HepG2 (cell line): ENCODE measurements around the gene DAD1. TPM values are rescaled to one million over a fixed set of nuclear protein-coding genes. Genes with fewer than 3 reads are reported as not detected.

ENCODE experiments used
- ATAC-seq: fragments of 200-7000 bp; cut with Tn5 transposase; 3 replicates; pipeline ENCODE4 v1.9.1; 2020; ENCODE audit warnings: mild to moderate bottlenecking, moderate library complexity
- BruUV-seq: library from RNA; stranded (reverse); fragments of 400-500 nt; replicated peaks from 2 replicates; lab custom pipeline; 2021; lab: Mats Ljungman, UMichigan
- CTCF ChIA-PET: fragments of 300-600 bp; formaldehyde crosslinking; extraction: SDS; loops from one replicate; lab custom pipeline; 2021; ENCODE audit warnings: low total read pairs, inconsistent platforms, low intra/inter-chr PET ratio; lab: Yijun Ruan, JAX
- POLR2A ChIA-PET: fragments of 350-600 bp; sonication (Branson Sonifier 250); formaldehyde crosslinking; loops from one replicate; lab custom pipeline; 2020; ENCODE audit warnings: antibody characterized with exemption, inconsistent platforms; lab: Yijun Ruan, JAX
- DNase-seq: peaks from one replicate; pipeline ENCODE4 v3.0.0-alpha.2; 2015; ENCODE audit warnings: low spot score
- FAIRE-seq: peaks from 3 replicates; lab custom pipeline; 2011; peaks lifted over from hg19 to GRCh38; lab: Jason Lieb, UNC
- H2AFZ ChIP-seq: one replicate; pipeline ENCODE4 v1.6.1; 2011; ENCODE audit warnings: low read length, inconsistent platforms
- H3K27ac ChIP-seq: fragments of 300-600 bp; 3 replicates; pipeline ENCODE4 v1.8.0; 2011; ENCODE audit warnings: mixed run types, mild to moderate bottlenecking, mixed read lengths, low read length, inconsistent platforms; ENCODE audit not compliant: insufficient read depth; ENCODE audit errors: extremely low read length
- H3K27me3 ChIP-seq, 2 experiments: fragments of 200-600 bp in 1 of 2; 2 replicates in 1 of 2; 3 replicates in 1 of 2; pipeline versions ENCODE4 v1.6.0 to v1.8.0; 2011; ENCODE audit warnings: low read length in 2 of 2, mild to moderate bottlenecking in 2 of 2, moderate library complexity in 2 of 2, inconsistent platforms in 1 of 2; ENCODE audit not compliant: insufficient read depth in 2 of 2, control insufficient read depth in 1 of 2
- H3K36me3 ChIP-seq, 2 experiments: fragments of 200-600 bp in 1 of 2; replicated peaks in 1 of 2; 2 replicates in 1 of 2; 3 replicates in 1 of 2; pipeline versions ENCODE4 v1.5.1 to v1.8.0; 2011; ENCODE audit warnings: low read length in 2 of 2, inconsistent platforms in 1 of 2; ENCODE audit not compliant: insufficient read depth in 2 of 2, control insufficient read depth in 1 of 2
- H3K4me1 ChIP-seq: 2 replicates; pipeline ENCODE4 v1.5.1; 2012; ENCODE audit warnings: low read length, inconsistent platforms; ENCODE audit not compliant: insufficient read depth
- H3K4me2 ChIP-seq: 2 replicates; pipeline ENCODE4 v1.6.0; 2011; ENCODE audit warnings: low read depth, low read length, inconsistent platforms
- H3K4me3 ChIP-seq, 3 experiments: fragments of 200-600 bp in 1 of 3; sonication (generic), shearing (Covaris generic) in 1 of 3; replicated peaks in 1 of 3; 2 replicates each; pipeline ENCODE4 v1.5.1; 2011 to 2016; ENCODE audit warnings: low read length in 3 of 3, inconsistent platforms in 2 of 3, low read depth in 2 of 3, mild to moderate bottlenecking in 2 of 3, control low read depth in 1 of 3, mixed read lengths in 1 of 3; ENCODE audit not compliant: insufficient read depth in 1 of 3
- H3K79me2 ChIP-seq: one replicate; pipeline ENCODE4 v1.6.1; 2011; ENCODE audit warnings: low read length, inconsistent platforms; ENCODE audit not compliant: insufficient read depth
- H3K9ac ChIP-seq: 2 replicates; pipeline ENCODE4 v1.6.0; 2011; ENCODE audit warnings: mild to moderate bottlenecking, low read depth, low read length, inconsistent platforms; ENCODE audit not compliant: insufficient read depth
- H3K9me3 ChIP-seq: 2 replicates; pipeline ENCODE4 v1.5.1; 2012; ENCODE audit warnings: mild to moderate bottlenecking, low read length
- H4K20me1 ChIP-seq: 2 replicates; pipeline ENCODE4 v1.6.0; 2011; ENCODE audit warnings: inconsistent platforms, mild to moderate bottlenecking, low read length, moderate library complexity; ENCODE audit not compliant: insufficient read depth
- ARID2 ChIP-seq: sonication (generic); formaldehyde crosslinking; IDR thresholded peaks from 2 replicates; pipeline ENCODE4 v1.8.1; 2022; ENCODE audit warnings: mild to moderate bottlenecking, missing genetic modification reagents, borderline replicate concordance
- HMGA1 ChIP-seq: sonication (generic); formaldehyde crosslinking; conservative IDR thresholded peaks from 2 replicates; pipeline ENCODE4 v1.4.0; 2020; ENCODE audit warnings: missing genetic modification reagents
- SOX6 ChIP-seq, 2 experiments: fragments of 450-650 bp in 1 of 2; sonication (generic) in 1 of 2; formaldehyde crosslinking in 1 of 2; IDR thresholded peaks; 2 replicates each; pipeline versions ENCODE4 v1.4.0 to v1.6.1; 2017 to 2020; ENCODE audit warnings: antibody characterized with exemption in 1 of 2, mild to moderate bottlenecking in 1 of 2, missing genetic modification reagents in 1 of 2
- SRSF4 ChIP-seq: fragments of 200-400 bp; formaldehyde crosslinking; IDR thresholded peaks from one replicate; pipeline ENCODE4 v1.6.1; 2018; ENCODE audit warnings: mild to moderate bottlenecking, low read depth, low read length, moderate library complexity; ENCODE audit not compliant: poor library complexity, severe bottlenecking
- ZNF251 ChIP-seq: sonication (generic); formaldehyde crosslinking; IDR thresholded peaks from 2 replicates; pipeline ENCODE4 v1.9.0; 2021; ENCODE audit warnings: mild to moderate bottlenecking, missing genetic modification reagents
- ZNF263 ChIP-seq: sonication (generic); formaldehyde crosslinking; IDR thresholded peaks from 2 replicates; pipeline ENCODE4 v1.4.0; 2020; ENCODE audit warnings: missing genetic modification reagents
- ZNF335 ChIP-seq: sonication (generic); formaldehyde crosslinking; IDR thresholded peaks from 2 replicates; pipeline ENCODE4 v1.4.0; 2020; ENCODE audit warnings: missing genetic modification reagents
- WGBS: methylation state at CpG from one replicate; pipeline ENCODE4 v1.1.6; 2017; ENCODE audit warnings: low lambda C conversion rate; 5-methylcytosine and 5-hydroxymethylcytosine counted together
- in situ Hi-C: cut with HindIII; loops from 2 replicates; pipeline ENCODE4 v1.10.0; 2017; ENCODE audit warnings: low pct_unique_long_range_greater_than_20kb; ENCODE audit not compliant: extremely low pct_ligation_motif_present
- intact Hi-C: fragments of 100-400 bp; cut with micrococcal nuclease; formaldehyde crosslinking; loops from one replicate; pipeline ENCODE4 v1.10.0; 2022; ENCODE audit not compliant: unreplicated experiment
- polyA plus RNA-seq, 8 experiments: library from polyadenylated mRNA; depleted of rRNA in 3 of 8; stranded (reverse) in 7 of 8; unstranded in 1 of 8; fragments of >200 nt; fragmentation: Illumina TruSeq in 4 of 8; extraction: Trizol in 4 of 8; gene quantifications; 2 replicates each; pipeline versions ENCODE4 v1.2.1 to v1.2.3, GENCODE V29; 2011 to 2016; ENCODE audit warnings: low read depth in 4 of 8, missing spikeins in 1 of 8, mixed read lengths in 1 of 8; ENCODE audit not compliant: insufficient read depth in 1 of 8
- total RNA-seq, 5 experiments: library from RNA; depleted of rRNA; stranded (reverse); fragments of >200 nt; fragmentation: Illumina TruSeq; extraction: Trizol; gene quantifications; 2 replicates each; pipeline ENCODE4 v1.2.3, GENCODE V29; 2016; ENCODE audit warnings: low read depth in 1 of 5
- TF ChIP-seq, protein P1 (sequence below): IDR thresholded peaks from 2 replicates; pipeline ENCODE4 v1.6.1; 2016; ENCODE audit warnings: low read depth, missing genetic modification reagents, missing compliant biosample characterization
- TF ChIP-seq, protein P2 (sequence below): IDR thresholded peaks from 2 replicates; pipeline ENCODE4 v1.6.1; 2016; ENCODE audit warnings: missing genetic modification reagents, missing compliant biosample characterization

Gene DAD1
- total and polyA plus RNA-seq, 2 of the 13 experiments (the other 11 are each of a cell fraction or from before 2014, with no cell fraction given), result 558 to 626 TPM

DNA sequence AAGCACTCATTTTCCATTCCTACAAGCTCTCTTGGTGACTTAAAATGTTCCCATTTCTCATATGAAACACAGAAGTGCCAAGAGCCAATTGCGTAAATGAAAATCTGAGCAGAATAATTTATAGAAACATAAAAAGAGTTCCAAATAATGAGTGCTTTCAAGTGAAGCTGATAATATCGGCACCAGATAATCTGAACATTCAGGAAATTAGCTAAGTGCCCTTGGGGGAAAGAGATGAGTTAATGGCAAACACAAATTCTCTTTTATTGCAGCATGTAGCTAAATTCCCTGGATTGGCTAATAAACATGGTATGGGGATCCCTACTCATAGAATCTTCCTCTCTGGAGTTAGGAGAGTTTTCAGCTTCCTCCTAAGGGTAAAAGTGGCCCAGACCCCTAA, 46.7 kb downstream of the DAD1 start (continued):
- TF ChIP-seq, protein P1, sequence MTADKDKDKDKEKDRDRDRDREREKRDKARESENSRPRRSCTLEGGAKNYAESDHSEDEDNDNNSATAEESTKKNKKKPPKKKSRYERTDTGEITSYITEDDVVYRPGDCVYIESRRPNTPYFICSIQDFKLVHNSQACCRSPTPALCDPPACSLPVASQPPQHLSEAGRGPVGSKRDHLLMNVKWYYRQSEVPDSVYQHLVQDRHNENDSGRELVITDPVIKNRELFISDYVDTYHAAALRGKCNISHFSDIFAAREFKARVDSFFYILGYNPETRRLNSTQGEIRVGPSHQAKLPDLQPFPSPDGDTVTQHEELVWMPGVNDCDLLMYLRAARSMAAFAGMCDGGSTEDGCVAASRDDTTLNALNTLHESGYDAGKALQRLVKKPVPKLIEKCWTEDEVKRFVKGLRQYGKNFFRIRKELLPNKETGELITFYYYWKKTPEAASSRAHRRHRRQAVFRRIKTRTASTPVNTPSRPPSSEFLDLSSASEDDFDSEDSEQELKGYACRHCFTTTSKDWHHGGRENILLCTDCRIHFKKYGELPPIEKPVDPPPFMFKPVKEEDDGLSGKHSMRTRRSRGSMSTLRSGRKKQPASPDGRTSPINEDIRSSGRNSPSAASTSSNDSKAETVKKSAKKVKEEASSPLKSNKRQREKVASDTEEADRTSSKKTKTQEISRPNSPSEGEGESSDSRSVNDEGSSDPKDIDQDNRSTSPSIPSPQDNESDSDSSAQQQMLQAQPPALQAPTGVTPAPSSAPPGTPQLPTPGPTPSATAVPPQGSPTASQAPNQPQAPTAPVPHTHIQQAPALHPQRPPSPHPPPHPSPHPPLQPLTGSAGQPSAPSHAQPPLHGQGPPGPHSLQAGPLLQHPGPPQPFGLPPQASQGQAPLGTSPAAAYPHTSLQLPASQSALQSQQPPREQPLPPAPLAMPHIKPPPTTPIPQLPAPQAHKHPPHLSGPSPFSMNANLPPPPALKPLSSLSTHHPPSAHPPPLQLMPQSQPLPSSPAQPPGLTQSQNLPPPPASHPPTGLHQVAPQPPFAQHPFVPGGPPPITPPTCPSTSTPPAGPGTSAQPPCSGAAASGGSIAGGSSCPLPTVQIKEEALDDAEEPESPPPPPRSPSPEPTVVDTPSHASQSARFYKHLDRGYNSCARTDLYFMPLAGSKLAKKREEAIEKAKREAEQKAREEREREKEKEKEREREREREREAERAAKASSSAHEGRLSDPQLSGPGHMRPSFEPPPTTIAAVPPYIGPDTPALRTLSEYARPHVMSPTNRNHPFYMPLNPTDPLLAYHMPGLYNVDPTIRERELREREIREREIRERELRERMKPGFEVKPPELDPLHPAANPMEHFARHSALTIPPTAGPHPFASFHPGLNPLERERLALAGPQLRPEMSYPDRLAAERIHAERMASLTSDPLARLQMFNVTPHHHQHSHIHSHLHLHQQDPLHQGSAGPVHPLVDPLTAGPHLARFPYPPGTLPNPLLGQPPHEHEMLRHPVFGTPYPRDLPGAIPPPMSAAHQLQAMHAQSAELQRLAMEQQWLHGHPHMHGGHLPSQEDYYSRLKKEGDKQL (CRISPR knock-in tag), result no peak
- TF ChIP-seq SRSF4, result no peak

DNA sequence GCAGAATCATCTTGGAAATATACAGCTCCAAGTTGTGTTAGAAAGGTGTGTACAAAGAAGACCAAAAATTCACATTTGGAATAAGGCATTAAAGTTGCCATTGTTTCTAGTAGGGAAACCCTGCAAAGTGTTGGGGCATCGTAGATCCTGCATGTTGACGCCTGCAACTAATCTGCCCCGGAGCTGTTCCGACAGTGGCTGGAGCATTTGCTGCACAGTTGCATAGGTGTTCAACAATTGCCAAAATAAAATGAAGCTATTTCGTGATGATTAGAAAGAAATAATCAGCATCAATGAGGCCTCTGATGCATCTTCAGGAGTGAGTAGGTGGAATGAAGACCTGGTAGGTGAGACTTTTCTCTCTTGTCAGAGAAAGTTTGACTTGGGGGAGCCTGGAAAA, 47.3 kb downstream of the DAD1 start:
- Histone ChIP-seq H3K27ac (no peak overlapping the region), H4K20me1 (no peaks in the 10 kb centered on the region)
- intact Hi-C loops, result no loop called here
- DNase-seq, result no peak
- CTCF ChIA-PET, result no interaction called here
- TF ChIP-seq, protein P2, sequence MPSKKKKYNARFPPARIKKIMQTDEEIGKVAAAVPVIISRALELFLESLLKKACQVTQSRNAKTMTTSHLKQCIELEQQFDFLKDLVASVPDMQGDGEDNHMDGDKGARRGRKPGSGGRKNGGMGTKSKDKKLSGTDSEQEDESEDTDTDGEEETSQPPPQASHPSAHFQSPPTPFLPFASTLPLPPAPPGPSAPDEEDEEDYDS (CRISPR knock-in tag), result no peak
- TF ChIP-seq ARID2 (no peak), ZNF251 (CRISPR knock-in tag) (no peak), ZNF335 (CRISPR knock-in tag) (no peak), SOX6 (IDR thresholded peaks at IDR 0.05) (no peak), SOX6 (CRISPR knock-in tag; IDR thresholded peaks at IDR 0.05) (no peak), HMGA1 (no peak), ZNF263 (no peak)
- TF ChIP-seq, all 625 proteins: peak for 0
- H3K4me3 ChIP-seq, result no peak overlapping the region
- H3K79me2 ChIP-seq, result no peaks in the 10 kb centered on the region
- no peak for ATAC-seq
- H2AFZ ChIP-seq, result no peak overlapping the region
- H3K27me3 ChIP-seq, result peaks cover 4 to 24% of the 10 kb centered on the region in 2 experiments; a peak in 4 of 5 replicates
- WGBS, result 66% methylated on average over 5 of the region's 5 CpGs
- no peak overlapping the region for H3K9ac ChIP-seq
- H3K4me1 ChIP-seq, result no peaks in the 10 kb centered on the region
- no peaks in the 10 kb centered on the region for H3K36me3 ChIP-seq
- no peak overlapping the region for H3K4me2 ChIP-seq
- FAIRE-seq, result no peak
- in situ Hi-C loops, result no loop called here
- H3K9me3 ChIP-seq, result no peaks in the 10 kb centered on the region
- BruUV-seq, result no TSS peak
- POLR2A ChIA-PET, result no interaction called here
